NOMO-1 treated with dmso at 0.1 percent for 144 hours (cell line): ENCODE measurements around the gene AQP2.

Experiments
- DNase-seq: peaks from one replicate; lab custom pipeline; 2025; ENCODE audit not compliant: unreplicated experiment; lab: John Stamatoyannopoulos, UW

The AQP2 gene

DNA sequence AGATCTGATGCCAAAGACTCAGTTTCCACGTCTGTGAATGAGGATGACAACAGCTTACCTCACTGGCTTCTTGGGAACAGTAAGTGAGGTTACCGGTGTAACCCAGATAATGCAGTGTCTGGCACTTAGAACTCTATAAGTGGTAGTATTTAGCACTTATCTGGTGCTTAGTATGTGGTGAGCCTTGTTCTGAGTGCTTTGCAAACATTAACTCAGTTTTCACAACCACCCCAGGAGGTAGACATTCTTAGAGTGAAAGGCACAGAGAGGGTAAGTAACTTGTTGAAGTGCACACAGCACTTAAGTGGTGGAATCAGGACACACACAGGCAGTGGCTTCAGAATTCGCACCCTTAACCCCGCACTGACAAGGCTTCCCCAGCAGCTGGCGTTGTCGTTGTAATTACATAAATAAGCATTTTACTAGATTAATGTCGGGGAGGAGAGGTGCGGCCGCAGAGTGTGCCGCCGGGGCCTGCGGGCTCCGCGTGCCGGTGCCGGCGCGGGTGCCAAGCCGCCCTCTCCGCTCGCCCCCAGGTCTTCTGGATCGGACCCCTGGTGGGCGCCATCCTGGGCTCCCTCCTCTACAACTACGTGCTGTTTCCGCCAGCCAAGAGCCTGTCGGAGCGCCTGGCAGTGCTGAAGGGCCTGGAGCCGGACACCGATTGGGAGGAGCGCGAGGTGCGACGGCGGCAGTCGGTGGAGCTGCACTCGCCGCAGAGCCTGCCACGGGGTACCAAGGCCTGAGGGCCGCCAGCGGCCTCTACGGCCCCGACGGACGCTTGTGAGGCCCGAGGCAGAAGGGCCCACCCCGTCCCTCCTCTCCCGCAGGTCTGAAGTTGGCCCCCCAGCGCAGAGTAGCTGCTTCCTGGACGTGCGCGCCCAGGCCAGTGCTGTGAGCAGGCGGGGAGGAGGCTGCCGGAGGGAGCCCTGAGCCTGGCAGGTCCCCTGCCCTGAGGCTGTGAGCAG lies 4.6 kb downstream of the AQP2 start:
- no peak for DNase-seq

GRCh38 chr12:49955899-49956662 lies 5.5 kb downstream of the AQP2 start:
- DNase-seq: no peak

- DNase-seq: no peak
These were observed 6.4 kb downstream of the AQP2 start for GRCh38 chr12:49956663-49957569.

DNA sequence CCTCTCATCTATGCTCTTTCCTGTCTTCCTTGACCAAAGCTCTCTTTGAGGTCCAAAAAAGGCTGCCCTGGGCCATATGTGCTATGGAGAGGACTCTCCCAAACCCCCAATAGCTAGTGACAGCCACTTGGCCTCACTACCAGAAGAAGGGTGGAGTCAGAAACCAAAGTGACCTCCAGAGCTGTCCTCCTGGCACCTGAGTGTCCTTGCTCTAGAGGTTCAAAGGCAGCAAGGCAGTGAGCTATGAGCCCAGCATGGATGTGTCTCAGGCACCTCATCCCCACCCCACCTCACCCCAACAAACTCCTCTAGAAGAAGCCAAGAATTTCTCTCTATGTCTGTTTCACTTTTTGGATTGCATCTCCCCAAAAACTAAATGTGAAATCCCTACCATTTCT lies 7.0 kb downstream of the AQP2 start:
- DNase-seq: no peak

DNA sequence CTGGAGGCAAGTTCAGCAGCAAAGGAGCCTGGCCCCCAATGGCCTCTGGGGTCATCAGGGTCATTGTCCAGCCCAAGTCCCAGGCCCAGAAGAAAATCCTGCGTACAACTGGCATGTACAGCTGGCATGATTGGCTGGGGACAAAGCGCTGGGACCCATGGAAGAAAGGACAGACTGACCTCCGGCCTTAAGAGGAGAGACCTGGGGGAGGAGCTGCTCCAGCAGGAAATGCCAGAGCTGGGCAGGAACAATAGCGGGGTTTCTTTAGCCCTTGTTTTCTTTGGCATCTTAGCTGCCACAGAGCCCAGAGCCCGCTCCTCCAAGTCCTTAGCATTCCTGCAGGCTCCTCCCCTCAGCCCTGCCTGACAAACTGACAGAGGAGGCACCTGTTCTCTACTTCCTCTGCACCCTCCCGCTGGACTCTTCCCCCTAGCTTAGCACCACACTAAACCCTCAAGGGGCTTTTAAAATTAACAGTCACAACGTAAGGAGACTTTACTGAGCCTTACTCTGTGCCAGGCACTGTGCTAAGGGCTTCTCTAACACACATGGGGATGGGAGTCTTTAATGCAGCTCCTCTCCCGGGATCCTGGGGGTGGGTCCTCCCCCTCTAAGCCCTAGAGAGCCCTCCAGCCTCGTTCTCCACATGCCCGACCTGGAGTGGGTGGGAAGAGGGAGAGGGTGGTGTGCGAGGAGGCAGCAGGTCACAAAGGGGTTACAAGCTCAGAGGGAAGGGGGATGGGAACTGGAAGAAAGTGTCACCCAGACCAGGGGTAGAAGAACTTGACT lies 9.3 kb downstream of the AQP2 start:
- DNase-seq: no peak

DNA sequence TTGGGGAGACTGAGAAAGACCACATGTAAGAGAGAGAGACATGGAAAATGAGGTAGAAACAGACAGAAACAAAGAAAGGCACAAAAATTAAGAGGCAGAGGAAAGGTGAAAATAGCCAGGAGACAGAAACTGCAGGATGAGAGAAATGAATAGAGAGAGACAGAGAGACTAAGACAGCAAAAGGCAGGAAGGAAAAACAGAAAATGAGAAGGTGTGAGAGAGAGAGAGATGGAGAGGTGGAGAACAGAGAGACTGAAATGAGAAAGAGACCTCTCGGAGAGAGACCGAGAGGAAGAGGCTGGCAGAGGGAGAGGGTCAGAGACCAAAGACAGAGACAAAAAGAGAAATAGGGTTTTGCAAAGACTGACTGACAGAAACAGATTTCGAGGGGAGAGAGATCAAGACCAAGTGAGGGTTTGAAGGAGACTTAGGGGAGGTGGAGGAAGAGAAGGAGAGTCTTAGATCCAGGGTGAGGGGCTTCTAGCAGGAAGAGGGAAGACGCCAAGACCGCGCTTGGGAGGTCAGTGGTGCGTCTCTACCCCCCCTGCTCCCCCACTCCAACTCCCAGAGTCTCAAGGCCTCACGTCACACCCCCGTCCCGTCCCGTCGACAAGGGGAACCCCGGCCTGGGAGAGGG lies 10.1 kb downstream of the AQP2 start:
- no peak for DNase-seq

GRCh38 chr12:49961111-49961922 lies 10.8 kb downstream of the AQP2 start, which contains the start of gene AQP5:
AQP5 (plus strand) TSS chr12:49961872; CDS start chr12:49962018, 146 bp downstream.
- no peak for DNase-seq

GRCh38 chr12:49961993-49962764 lies 11.6 kb downstream of the AQP2 start:
- no peak for DNase-seq

GRCh38 chr12:49962861-49963765 lies 12.6 kb downstream of the AQP2 start:
- DNase-seq: no peak

DNA sequence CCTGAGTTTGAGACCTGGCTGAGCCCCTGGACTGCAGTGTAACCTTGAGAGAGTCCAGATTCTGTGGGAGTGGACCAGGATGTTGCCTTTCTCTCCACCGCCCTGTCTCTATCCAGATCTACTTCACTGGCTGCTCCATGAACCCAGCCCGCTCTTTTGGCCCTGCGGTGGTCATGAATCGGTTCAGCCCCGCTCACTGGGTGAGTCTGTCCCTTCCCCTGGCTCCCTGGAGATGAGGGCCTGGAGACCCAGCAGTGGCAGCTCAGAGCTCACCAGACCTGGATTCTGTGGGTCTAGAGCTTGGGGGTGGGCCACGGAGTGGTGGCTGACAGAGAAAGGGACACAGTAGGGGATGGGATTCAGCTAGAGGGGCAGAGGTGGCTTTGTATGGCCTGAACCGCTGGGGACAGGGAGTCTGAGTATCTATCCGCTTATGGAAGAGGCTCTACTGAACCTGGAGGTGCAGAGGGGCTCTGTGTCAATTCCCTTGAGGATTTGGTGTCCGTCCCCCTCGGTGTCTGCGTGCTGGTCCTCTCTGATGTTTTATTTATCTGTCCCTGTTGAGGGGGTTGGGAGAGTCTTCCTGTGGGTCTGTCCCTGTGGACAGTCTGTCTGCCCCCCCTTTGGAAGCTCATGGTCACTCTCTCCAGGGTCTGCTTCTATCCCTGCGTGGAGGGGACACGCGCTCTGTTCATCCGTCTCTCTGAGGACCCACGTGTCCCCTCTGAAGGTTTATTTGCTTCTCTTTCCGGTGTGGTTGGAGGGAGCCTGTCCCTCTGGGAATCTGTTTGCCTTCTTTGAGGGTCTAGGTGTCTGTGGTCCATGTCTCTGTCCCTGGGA lies 13.7 kb downstream of the AQP2 start:
- no peak for DNase-seq

- no peak for DNase-seq
These were observed 14.5 kb downstream of the AQP2 start for GRCh38 chr12:49964849-49965624.

- DNase-seq: no peak
These were observed 15.3 kb downstream of the AQP2 start for GRCh38 chr12:49965836-49966235.

- no peak for DNase-seq
These were observed 16.0 kb downstream of the AQP2 start for GRCh38 chr12:49966511-49967041.

- peak; percentile 58 for DNase-seq
These were observed 16.7 kb downstream of the AQP2 start for GRCh38 chr12:49967042-49967776.
